Parathyroid adenoma (tissue), 2 donors: ENCODE results near the gene GNAT3.

ENCODE experiments used
- H2AFZ ChIP-seq: fragments of 300-600 bp; sonication (generic); one replicate; pipeline ENCODE4 v1.7.0; 2017; ENCODE audit warnings: antibody characterized with exemption, mild to moderate bottlenecking
- H3K27ac ChIP-seq: fragments of 300-600 bp; sonication (generic); one replicate; pipeline ENCODE4 v1.7.0; 2017
- H3K27me3 ChIP-seq: fragments of 300-600 bp; sonication (generic); one replicate; pipeline ENCODE4 v1.7.0; 2017; ENCODE audit warnings: low read length; ENCODE audit not compliant: control insufficient read depth, insufficient read depth
- H3K36me3 ChIP-seq: fragments of 300-600 bp; sonication (generic); one replicate; pipeline ENCODE4 v1.7.0; 2017; ENCODE audit warnings: low read length; ENCODE audit not compliant: control insufficient read depth, insufficient read depth
- H3K4me1 ChIP-seq: fragments of 300-600 bp; sonication (generic); one replicate; pipeline ENCODE4 v1.7.0; 2017; ENCODE audit warnings: control low read depth
- H3K4me2 ChIP-seq: fragments of 300-600 bp; sonication (generic); one replicate; pipeline ENCODE4 v1.7.0; 2017; ENCODE audit warnings: low read length
- H3K4me3 ChIP-seq: fragments of 300-600 bp; sonication (generic); one replicate; pipeline ENCODE4 v1.7.0; 2017; ENCODE audit warnings: low read depth, low read length
- H3K79me2 ChIP-seq: fragments of 300-600 bp; sonication (generic); one replicate; pipeline ENCODE4 v1.7.0; 2017; ENCODE audit warnings: control low read depth
- H3K9ac ChIP-seq: fragments of 300-600 bp; sonication (generic); one replicate; pipeline ENCODE4 v1.7.0; 2017; ENCODE audit warnings: mild to moderate bottlenecking
- H3K9me3 ChIP-seq: fragments of 300-600 bp; sonication (generic); one replicate; pipeline ENCODE4 v1.7.0; 2017; ENCODE audit warnings: low read length; ENCODE audit not compliant: control insufficient read depth
- TF ChIP-seq, protein P1 (sequence below): fragments of 300-600 bp; sonication (generic); IDR thresholded peaks from one replicate; pipeline ENCODE4 v1.7.0; 2017; ENCODE audit warnings: antibody characterized with exemption, mild to moderate bottlenecking
- donor health status: primary hyperparathyroidism.

Gene GNAT3

DNA sequence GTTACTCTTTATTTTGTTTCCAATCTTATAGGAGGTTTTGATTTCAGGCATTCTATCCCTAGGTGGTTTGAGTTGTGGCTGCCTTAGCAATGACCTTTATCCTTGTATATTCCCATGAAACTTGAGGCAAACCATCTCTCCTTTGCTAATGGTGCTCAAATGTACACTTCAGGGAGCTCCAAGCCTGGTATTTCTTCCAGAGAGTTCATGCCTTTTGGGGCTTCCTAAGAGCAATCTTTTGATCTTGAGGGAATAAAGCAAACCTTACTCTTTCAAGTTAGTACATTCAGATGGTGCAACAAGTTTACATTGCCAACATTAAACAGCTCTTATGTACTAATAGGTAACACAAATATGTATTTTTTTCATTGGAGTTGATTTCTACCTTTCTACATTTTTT is 3.4 kb upstream of the GNAT3 start:
- H3K36me3 ChIP-seq = no peaks in the 10 kb centered on the region
- no peaks in the 10 kb centered on the region for H3K4me1 ChIP-seq
- no peak overlapping the region for H3K9ac ChIP-seq
- TF ChIP-seq, protein P1, sequence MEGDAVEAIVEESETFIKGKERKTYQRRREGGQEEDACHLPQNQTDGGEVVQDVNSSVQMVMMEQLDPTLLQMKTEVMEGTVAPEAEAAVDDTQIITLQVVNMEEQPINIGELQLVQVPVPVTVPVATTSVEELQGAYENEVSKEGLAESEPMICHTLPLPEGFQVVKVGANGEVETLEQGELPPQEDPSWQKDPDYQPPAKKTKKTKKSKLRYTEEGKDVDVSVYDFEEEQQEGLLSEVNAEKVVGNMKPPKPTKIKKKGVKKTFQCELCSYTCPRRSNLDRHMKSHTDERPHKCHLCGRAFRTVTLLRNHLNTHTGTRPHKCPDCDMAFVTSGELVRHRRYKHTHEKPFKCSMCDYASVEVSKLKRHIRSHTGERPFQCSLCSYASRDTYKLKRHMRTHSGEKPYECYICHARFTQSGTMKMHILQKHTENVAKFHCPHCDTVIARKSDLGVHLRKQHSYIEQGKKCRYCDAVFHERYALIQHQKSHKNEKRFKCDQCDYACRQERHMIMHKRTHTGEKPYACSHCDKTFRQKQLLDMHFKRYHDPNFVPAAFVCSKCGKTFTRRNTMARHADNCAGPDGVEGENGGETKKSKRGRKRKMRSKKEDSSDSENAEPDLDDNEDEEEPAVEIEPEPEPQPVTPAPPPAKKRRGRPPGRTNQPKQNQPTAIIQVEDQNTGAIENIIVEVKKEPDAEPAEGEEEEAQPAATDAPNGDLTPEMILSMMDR = no peak
- H3K27me3 ChIP-seq = no peaks in the 10 kb centered on the region
- H3K79me2 ChIP-seq = no peaks in the 10 kb centered on the region
- no peak overlapping the region for H3K27ac ChIP-seq
- no peaks in the 10 kb centered on the region for H3K9me3 ChIP-seq
- H3K4me2 ChIP-seq = no peak overlapping the region
- H2AFZ ChIP-seq = no peak overlapping the region
- no peak overlapping the region for H3K4me3 ChIP-seq

DNA sequence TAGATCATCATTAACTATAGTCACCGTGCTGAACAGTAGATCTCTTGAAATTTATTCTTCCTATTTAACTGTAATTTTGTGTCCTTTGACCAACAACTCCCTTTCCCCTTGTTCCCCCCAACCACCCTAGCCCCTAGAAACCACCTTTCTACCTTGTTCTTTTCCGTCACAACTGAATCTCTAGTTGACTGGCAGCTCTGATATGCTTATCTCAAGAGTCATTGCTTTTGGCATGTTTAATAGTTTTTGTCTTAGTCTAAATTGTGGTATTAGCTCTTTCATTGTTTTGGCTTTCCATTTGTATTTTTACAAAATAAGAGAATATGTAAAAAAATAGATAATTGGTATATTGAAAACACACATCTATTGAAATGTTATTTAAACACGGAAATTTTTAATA is 1.8 kb downstream of the GNAT3 start:
- Histone ChIP-seq H3K27ac (no peak overlapping the region), H3K4me2 (no peak overlapping the region), H2AFZ (no peak overlapping the region), H3K27me3 (no peaks in the 10 kb centered on the region), H3K36me3 (no peaks in the 10 kb centered on the region), H3K9ac (no peak overlapping the region), H3K9me3 (no peaks in the 10 kb centered on the region), H3K79me2 (no peaks in the 10 kb centered on the region), H3K4me1 (no peaks in the 10 kb centered on the region), H3K4me3 (no peak overlapping the region)
- TF ChIP-seq, protein P1 = no peak

DNA sequence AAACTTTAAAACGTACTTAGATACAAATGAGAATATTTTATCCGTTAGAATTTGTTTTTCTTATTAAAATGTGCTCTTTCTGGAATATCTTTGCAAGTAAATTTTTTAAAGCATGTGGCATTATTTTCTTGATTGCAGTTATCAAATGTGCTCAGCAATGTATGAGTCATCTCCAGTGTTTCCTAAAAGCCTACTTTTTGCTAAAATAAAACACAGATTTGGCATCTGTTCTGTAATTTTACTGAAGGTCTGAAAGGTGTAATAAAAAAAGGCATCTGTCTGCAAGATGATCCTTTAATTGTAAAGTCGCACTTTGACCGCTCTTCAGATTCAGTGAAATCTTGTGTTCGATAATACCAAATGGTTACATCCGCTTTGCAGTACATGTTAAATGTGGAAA is 3.4 kb downstream of the GNAT3 start:
- Histone ChIP-seq H3K4me2 (no peak overlapping the region), H3K9ac (no peak overlapping the region), H3K9me3 (no peaks in the 10 kb centered on the region)

DNA sequence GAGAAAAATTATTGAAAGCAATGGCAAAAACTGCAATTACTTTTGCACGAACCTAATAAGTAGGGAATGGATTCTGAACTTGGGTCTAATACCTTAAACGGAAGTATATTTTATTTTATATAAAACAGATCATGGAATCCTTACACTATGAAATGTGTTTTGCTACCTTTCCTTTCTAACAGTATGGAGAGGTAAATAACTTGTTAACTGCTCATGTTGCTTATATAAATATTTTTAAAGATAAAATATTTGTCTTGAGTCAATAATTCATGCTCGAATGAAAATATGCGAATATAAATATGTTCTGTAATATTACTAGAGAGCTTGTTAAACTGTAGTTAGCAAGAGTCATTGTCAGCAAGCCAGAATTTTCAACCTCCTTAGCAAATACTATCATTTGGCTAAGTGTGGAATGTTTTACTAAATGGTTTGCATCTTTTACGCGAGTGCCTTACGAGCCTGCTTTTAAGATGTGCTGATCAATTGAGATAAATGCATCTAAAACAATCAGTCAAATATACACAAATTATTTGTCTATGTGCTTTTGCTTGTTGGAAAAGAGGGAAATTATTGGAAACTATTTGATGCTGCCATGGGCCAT is 5.9 kb downstream of the GNAT3 start:
- Histone ChIP-seq H3K4me3 (no peak overlapping the region), H3K4me1 (no peaks in the 10 kb centered on the region), H3K4me2 (no peak overlapping the region), H2AFZ (no peak overlapping the region), H3K9me3 (no peaks in the 10 kb centered on the region), H3K27me3 (no peaks in the 10 kb centered on the region), H3K27ac (no peak overlapping the region), H3K36me3 (no peaks in the 10 kb centered on the region), H3K9ac (no peak overlapping the region), H3K79me2 (no peaks in the 10 kb centered on the region)
- TF ChIP-seq, protein P1 = no peak

More for the DNA sequence above, 3.4 kb downstream of the GNAT3 start:
- Histone ChIP-seq H3K4me1 (no peaks in the 10 kb centered on the region), H2AFZ (no peak overlapping the region), H3K36me3 (no peaks in the 10 kb centered on the region), H3K79me2 (no peaks in the 10 kb centered on the region), H3K27me3 (no peaks in the 10 kb centered on the region), H3K4me3 (no peak overlapping the region), H3K27ac (no peak overlapping the region)
- TF ChIP-seq, protein P1 = no peak

DNA sequence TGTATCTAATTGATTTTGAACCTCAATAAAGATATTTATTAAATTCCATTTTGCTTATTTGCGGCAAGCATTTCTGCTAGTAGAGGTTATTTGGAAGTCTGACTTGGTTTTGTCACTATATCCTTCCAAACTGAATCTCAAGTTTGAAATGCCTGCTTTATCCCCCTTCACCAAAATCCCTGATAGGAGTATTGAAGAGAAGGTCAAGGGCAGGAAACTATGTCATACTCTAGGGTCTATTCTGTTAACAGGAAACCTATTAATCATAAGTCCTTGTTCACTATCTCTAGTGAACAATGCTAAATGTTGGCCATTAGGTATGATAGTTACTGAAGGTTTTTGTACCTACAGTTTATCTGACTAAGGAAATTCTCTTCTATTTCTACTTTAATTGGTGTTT is 11.5 kb downstream of the GNAT3 start:
- H3K27ac ChIP-seq = no peak overlapping the region
- no peak overlapping the region for H2AFZ ChIP-seq
- H3K4me1 ChIP-seq = no peaks in the 10 kb centered on the region
- H3K4me2 ChIP-seq = no peak overlapping the region
- H3K36me3 ChIP-seq = no peaks in the 10 kb centered on the region
- TF ChIP-seq, protein P1 = no peak
- H3K9ac ChIP-seq = no peak overlapping the region
- H3K4me3 ChIP-seq = no peak overlapping the region
- H3K79me2 ChIP-seq = no peaks in the 10 kb centered on the region
- no peaks in the 10 kb centered on the region for H3K27me3 ChIP-seq
- no peaks in the 10 kb centered on the region for H3K9me3 ChIP-seq
